Endothelial cell (in vitro differentiated cells): ENCODE data around the gene TMEM198. TPM values are rescaled to one million over a fixed set of nuclear protein-coding genes. Genes with fewer than 3 reads are reported as not detected.

Source experiments
- DNase-seq: peaks from one replicate; pipeline ENCODE4 v3.0.0; 2021; ENCODE audit warnings: low spot score
- H3K27ac Mint-ChIP-seq: one replicate; pipeline ENCODE4 v1.8.0; 2021; ENCODE audit warnings: mixed read lengths, inconsistent platforms; ENCODE audit not compliant: unreplicated experiment
- H3K27me3 Mint-ChIP-seq: one replicate; pipeline ENCODE4 v1.8.0; 2021; ENCODE audit warnings: mild to moderate bottlenecking, moderate library complexity, mixed read lengths, inconsistent platforms; ENCODE audit not compliant: unreplicated experiment
- H3K36me3 Mint-ChIP-seq: one replicate; pipeline ENCODE4 v1.8.0; 2021; ENCODE audit warnings: mild to moderate bottlenecking, low read depth, mixed read lengths, inconsistent platforms; ENCODE audit not compliant: unreplicated experiment
- H3K4me1 Mint-ChIP-seq: one replicate; pipeline ENCODE4 v1.8.0; 2021; ENCODE audit warnings: mild to moderate bottlenecking, mixed read lengths, inconsistent platforms; ENCODE audit not compliant: unreplicated experiment
- H3K4me3 Mint-ChIP-seq: one replicate; pipeline ENCODE4 v1.8.0; 2021; ENCODE audit warnings: mild to moderate bottlenecking, mixed read lengths, inconsistent platforms; ENCODE audit not compliant: unreplicated experiment
- H3K9me3 Mint-ChIP-seq: one replicate; pipeline ENCODE4 v1.8.0; 2021; ENCODE audit warnings: mixed read lengths, inconsistent platforms; ENCODE audit not compliant: unreplicated experiment
- CTCF ChIP-seq: fragments of 200-600 bp; sonication (generic); IDR thresholded peaks from one replicate; pipeline ENCODE4 v1.5.0; 2021; ENCODE audit warnings: antibody characterized with exemption; ENCODE audit not compliant: unreplicated experiment
- long read RNA-seq: library from polyadenylated mRNA; unstranded; transcript quantifications from one replicate; pipeline ENCODE4 v2.0.0, GENCODE V29; 2020; ENCODE audit not compliant: unreplicated experiment
- total RNA-seq: library from RNA; stranded (reverse); fragmentation: NEBNext Ultra II Directional; extraction: Animal tissue kit (Norgen Biotek cat#: 25700); gene quantifications from one replicate; pipeline ENCODE4 v1.2.1, GENCODE V29; 2021; ENCODE audit not compliant: unreplicated experiment

TMEM198 gene
- not detected for total RNA-seq
- long read RNA-seq = 0 reads

GRCh38 chr2:219543596-219544358, at the start of gene TMEM198, which contains the start of gene CHPF:
TSS of gene TMEM198 (plus strand) at chr2:219544028. CDS start at chr2:219544728, 700 bp downstream.
TSS of gene CHPF (minus strand) at chr2:219543809. CDS start at chr2:219543538, 271 bp downstream.
- peak; percentile 91 for DNase-seq
- H3K4me3 Mint-ChIP-seq = peak within 1 kb of the TSS; percentile 81
- peaks cover 15% of the 10 kb centered on the region for H3K4me1 Mint-ChIP-seq
- no peak for TF ChIP-seq CTCF
- H3K27me3 Mint-ChIP-seq = peaks cover 43% of the 10 kb centered on the region
- no peaks in the 10 kb centered on the region for H3K9me3 Mint-ChIP-seq
- peaks cover 23% of the 10 kb centered on the region for H3K36me3 Mint-ChIP-seq
- H3K27ac Mint-ChIP-seq = peak within 1 kb of the TSS; percentile 74

GRCh38 chr2:219494952-219495530, 48.8 kb upstream of the TMEM198 start:
- Mint-ChIP-seq H3K27me3 (peaks cover 31% of the 10 kb centered on the region), H3K9me3 (no peaks in the 10 kb centered on the region), H3K4me3 (no peak overlapping the region), H3K36me3 (peaks cover 4% of the 10 kb centered on the region), H3K27ac (peak overlapping the region; percentile 78), H3K4me1 (peaks cover 18% of the 10 kb centered on the region)
- TF ChIP-seq CTCF = no peak
- DNase-seq = no peak

- Mint-ChIP-seq H3K4me3 (no peak overlapping the region), H3K9me3 (no peaks in the 10 kb centered on the region), H3K27me3 (peaks cover 31% of the 10 kb centered on the region), H3K4me1 (peaks cover 23% of the 10 kb centered on the region), H3K27ac (no peak overlapping the region), H3K36me3 (peaks cover 4% of the 10 kb centered on the region)
- TF ChIP-seq CTCF = peak; percentile 82
- DNase-seq = peak; percentile 79
These were observed 48.2 kb upstream of the TMEM198 start for GRCh38 chr2:219495531-219496122.

- no peak for TF ChIP-seq CTCF
- Mint-ChIP-seq H3K4me3 (no peak overlapping the region), H3K4me1 (peaks cover 30% of the 10 kb centered on the region), H3K36me3 (peaks cover 4% of the 10 kb centered on the region), H3K27me3 (peaks cover 31% of the 10 kb centered on the region), H3K9me3 (no peaks in the 10 kb centered on the region), H3K27ac (no peak overlapping the region)
- DNase-seq = no peak
These were observed 47.5 kb upstream of the TMEM198 start for GRCh38 chr2:219496247-219496824.
